GM23338 (cell line): Measurements from ENCODE around the gene HOXC12. TPM values are rescaled to one million over a fixed set of nuclear protein-coding genes. Genes with fewer than 3 reads are reported as not detected.
A peak's percentile ranks its signal among the peaks of the same experiment; 100 is the strongest.

ENCODE experiments used
- ATAC-seq: fragments of 200-7000 bp; cut with Tn5 transposase; 3 replicates; pipeline ENCODE4 v1.9.1; 2020
- DNase-seq: peaks from one replicate; pipeline ENCODE4 v3.0.0-alpha.2; 2015; ENCODE audit warnings: low spot score
- H2AFZ ChIP-seq: fragments of 200-600 bp; sonication (generic); 2 replicates; pipeline ENCODE4 v1.8.0; 2016; ENCODE audit warnings: antibody characterized with exemption, mild to moderate bottlenecking, moderate library complexity
- H3F3A ChIP-seq: fragments of 200-600 bp; sonication (generic); replicated peaks from 2 replicates; pipeline ENCODE4 v1.8.0; 2017; ENCODE audit warnings: antibody characterized with exemption, mixed run types, low read depth
- H3K27ac ChIP-seq: fragments of 200-600 bp; sonication (generic); 2 replicates; pipeline ENCODE4 v1.6.1; 2016; ENCODE audit warnings: low read depth
- H3K27me3 ChIP-seq: fragments of 200-600 bp; sonication (generic); 2 replicates; pipeline ENCODE4 v1.8.0; 2016; ENCODE audit warnings: mild to moderate bottlenecking, mixed run types, moderate library complexity; ENCODE audit not compliant: insufficient read depth
- H3K36me3 ChIP-seq: fragments of 200-600 bp; sonication (generic); 2 replicates; pipeline ENCODE4 v1.8.0; 2016; ENCODE audit warnings: mild to moderate bottlenecking; ENCODE audit not compliant: insufficient read depth
- H3K4me1 ChIP-seq: fragments of 200-600 bp; sonication (generic); 2 replicates; pipeline ENCODE4 v1.8.0; 2016; ENCODE audit warnings: mild to moderate bottlenecking, moderate library complexity; ENCODE audit not compliant: insufficient read depth
- H3K4me2 ChIP-seq: fragments of 200-600 bp; sonication (generic); 2 replicates; pipeline ENCODE4 v1.7.1; 2017; ENCODE audit warnings: mixed run types
- H3K4me3 ChIP-seq: fragments of 200-600 bp; sonication (generic); 2 replicates; pipeline ENCODE4 v1.6.1; 2016; ENCODE audit warnings: mixed run types
- H3K79me2 ChIP-seq: fragments of 200-600 bp; sonication (generic); replicated peaks from 2 replicates; pipeline ENCODE4 v1.8.0; 2017; ENCODE audit warnings: mild to moderate bottlenecking; ENCODE audit not compliant: insufficient read depth
- H3K9me2 ChIP-seq: fragments of 200-600 bp; sonication (generic); 2 replicates; pipeline ENCODE4 v1.8.0; 2017; ENCODE audit not compliant: insufficient read depth
- H4K20me1 ChIP-seq: fragments of 200-600 bp; sonication (generic); replicated peaks from 2 replicates; pipeline ENCODE4 v1.8.0; 2017; ENCODE audit warnings: mild to moderate bottlenecking; ENCODE audit not compliant: insufficient read depth
- H3K27ac Mint-ChIP-seq: 2 replicates; pipeline ENCODE4 v1.8.0; 2020; ENCODE audit warnings: inconsistent platforms, mild to moderate bottlenecking, moderate library complexity, mixed read lengths
- H3K27me3 Mint-ChIP-seq: 3 replicates; pipeline ENCODE4 v1.8.0; 2022; ENCODE audit warnings: low read depth, mild to moderate bottlenecking, moderate library complexity, mixed read lengths, inconsistent platforms; ENCODE audit not compliant: insufficient read depth, poor library complexity
- H3K36me3 Mint-ChIP-seq: 3 replicates; pipeline ENCODE4 v1.8.0; 2021; ENCODE audit warnings: low read depth, mild to moderate bottlenecking, inconsistent platforms, moderate library complexity, mixed read lengths
- H3K4me1 Mint-ChIP-seq: 3 replicates; pipeline ENCODE4 v1.8.0; 2020; ENCODE audit warnings: mild to moderate bottlenecking, inconsistent platforms, mixed read lengths
- H3K4me3 Mint-ChIP-seq: 3 replicates; pipeline ENCODE4 v1.8.0; 2021; ENCODE audit warnings: moderate library complexity, mild to moderate bottlenecking, inconsistent platforms, mixed read lengths
- H3K9me3 Mint-ChIP-seq: 3 replicates; pipeline ENCODE4 v1.8.0; 2020; ENCODE audit warnings: moderate library complexity, mild to moderate bottlenecking, inconsistent platforms, mixed read lengths
- CREB1 ChIP-seq: fragments of 250-450 bp; sonication (Bioruptor Pico); IDR thresholded peaks from 2 replicates; pipeline ENCODE4 v1.5.0; 2020; ENCODE audit warnings: low read depth, mild to moderate bottlenecking, moderate library complexity
- CTCF ChIP-seq, 2 experiments: fragments of 200-600 bp in 1 of 2; sonication (generic) in 1 of 2; conservative IDR thresholded peaks; 2 replicates each; pipeline versions ENCODE4 v1.5.1 to v1.6.1; 2016 to 2017; ENCODE audit warnings: antibody characterized with exemption in 2 of 2, low read depth in 2 of 2, mild to moderate bottlenecking in 2 of 2, moderate library complexity in 1 of 2
- ETS1 ChIP-seq: IDR thresholded peaks from 2 replicates; pipeline ENCODE4 v1.6.1; 2016; ENCODE audit warnings: antibody characterized with exemption
- EZH2 ChIP-seq: fragments of 200-600 bp; sonication (generic); IDR thresholded peaks from one replicate; pipeline ENCODE4 v1.8.0; 2017; ENCODE audit warnings: antibody characterized with exemption, mild to moderate bottlenecking, low read depth; ENCODE audit not compliant: unreplicated experiment
- EZH2phosphoT487 ChIP-seq: fragments of 200-600 bp; sonication (generic); IDR thresholded peaks from one replicate; pipeline ENCODE4 v1.8.1; 2018; ENCODE audit warnings: antibody characterized with exemption; ENCODE audit not compliant: unreplicated experiment
- NANOG ChIP-seq: IDR thresholded peaks from 2 replicates; pipeline ENCODE4 v1.6.1; 2016; ENCODE audit warnings: antibody characterized with exemption, borderline replicate concordance
- POLR2AphosphoS5 ChIP-seq: IDR thresholded peaks from 2 replicates; pipeline ENCODE4 v1.6.1; 2016; ENCODE audit warnings: antibody characterized with exemption, low read depth
- REST ChIP-seq: IDR thresholded peaks from one replicate; pipeline ENCODE4 v1.6.1; 2018; ENCODE audit warnings: antibody characterized with exemption; ENCODE audit not compliant: unreplicated experiment
- STAT1 ChIP-seq: IDR thresholded peaks from one replicate; pipeline ENCODE4 v1.6.1; 2016; ENCODE audit warnings: antibody characterized with exemption; ENCODE audit not compliant: unreplicated experiment
- ZNF114 ChIP-seq: fragments of 250-450 bp; sonication (Bioruptor Pico); IDR thresholded peaks from 2 replicates; pipeline ENCODE4 v1.5.0; 2020; ENCODE audit warnings: mild to moderate bottlenecking, moderate library complexity
- ZNF331 ChIP-seq: fragments of 250-450 bp; sonication (Bioruptor Pico); IDR thresholded peaks from 2 replicates; pipeline ENCODE4 v1.5.0; 2020; ENCODE audit warnings: low read depth, mild to moderate bottlenecking, moderate library complexity
- polyA plus RNA-seq: library from polyadenylated mRNA; unstranded; fragments of >200 nt; fragmentation: Nextera tagmentation; extraction: Ambion mirVana; gene quantifications from 2 replicates; pipeline ENCODE4 v1.2.1, GENCODE V29; 2016
- total RNA-seq: library from RNA; depleted of rRNA; stranded (reverse); fragments of >200 nt; shearing (Covaris generic); gene quantifications from 2 replicates; pipeline ENCODE4 v1.2.3, GENCODE V29; 2014

Gene HOXC12
- total and polyA plus RNA-seq, 2 experiments from 2014 or later: not detected

- Histone ChIP-seq H3K27me3 (peaks cover 100% of the 10 kb centered on the region), H3F3A (peaks cover 31% of the 10 kb centered on the region), H4K20me1 (peaks cover 29% of the 10 kb centered on the region), H3K4me3 (peak within 1 kb of the TSS; percentile 47), H3K27ac (no peak within 1 kb of the TSS), H3K36me3 (no peaks in the 10 kb centered on the region), H2AFZ (0 out of 2 replicates have a peak within 1 kb of the TSS, but pooled peaks have one; percentile 38), H3K4me1 (peaks cover 19% of the 10 kb centered on the region), H3K79me2 (no peaks in the 10 kb centered on the region), H3K4me2 (peak within 1 kb of the TSS; percentile 77), H3K9me2 (no peaks in the 10 kb centered on the region)
- H3K4me1 Mint-ChIP-seq: peaks cover 31% of the 10 kb centered on the region
- DNase-seq (no peak), ATAC-seq (peak; percentile 2; the same call in 1 of the 3 replicates)
- H3K27me3 Mint-ChIP-seq: peaks cover 100% of the 10 kb centered on the region
- peak within 1 kb of the TSS; percentile 52 for H3K4me3 Mint-ChIP-seq
- no peak for TF ChIP-seq POLR2AphosphoS5
- TF ChIP-seq REST: no peak
- peak; percentile 85 for TF ChIP-seq EZH2
- TF ChIP-seq ZNF114 (CRISPR knock-in tag): no peak
- TF ChIP-seq CTCF (conservative IDR thresholded peaks at IDR 0.05; ENCODE audit: low read depth in 2 of 2): no peak
- TF ChIP-seq EZH2phosphoT487: peak; percentile 100
- TF ChIP-seq ETS1: no peak
- TF ChIP-seq NANOG: no peak
- TF ChIP-seq CREB1 (CRISPR knock-in tag): no peak
- no peak for TF ChIP-seq STAT1
- TF ChIP-seq ZNF331 (CRISPR knock-in tag): no peak
- peaks cover 3% of the 10 kb centered on the region for H3K9me3 Mint-ChIP-seq
- H3K27ac Mint-ChIP-seq: no peak within 1 kb of the TSS
- no peaks in the 10 kb centered on the region for H3K36me3 Mint-ChIP-seq
These were observed 45.7 kb downstream of the HOXC12 start, which contains the start of gene HOXC9 for GRCh38 chr12:54000116-54001114. TSS of gene HOXC9 (plus strand) at chr12:54000161. CDS start at chr12:54000189, 28 bp downstream.
